ENCODE data around the gene LCE7A. TPM values are rescaled to one million over a fixed set of nuclear protein-coding genes. Genes with fewer than 3 reads are reported as not detected.

Gene LCE7A
- total RNA-seq (2021; fragmentation: NEBNext Ultra II Directional; extraction: Animal tissue kit (Norgen Biotek cat#: 25700)) = not detected
- long read RNA-seq = 0 reads

DNA sequence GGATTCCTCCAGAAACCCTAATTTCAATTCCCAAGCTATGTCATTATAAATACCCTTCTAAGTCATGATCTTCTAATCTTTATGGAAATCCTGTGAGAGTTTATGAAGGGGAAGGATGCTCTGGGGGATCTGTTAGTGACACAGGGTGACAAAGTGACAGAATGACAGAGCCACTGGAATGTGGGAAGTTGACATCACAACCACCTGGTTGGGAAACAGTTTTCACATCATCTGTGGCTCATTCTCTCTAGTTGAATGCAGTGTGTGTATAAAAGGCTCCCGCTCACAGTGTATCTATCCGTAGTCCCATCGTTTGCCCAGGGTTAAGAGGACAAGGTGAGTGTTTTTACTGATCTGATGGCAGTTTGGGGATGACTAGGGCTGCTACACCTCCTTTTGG, at the start of gene LCE7A:
Gene LCE7A, plus strand, starts transcription at position 301 of the 400 bp plus-strand sequence. CDS start 702 bp downstream, outside the sequence.
- TF ChIP-seq, protein P1, sequence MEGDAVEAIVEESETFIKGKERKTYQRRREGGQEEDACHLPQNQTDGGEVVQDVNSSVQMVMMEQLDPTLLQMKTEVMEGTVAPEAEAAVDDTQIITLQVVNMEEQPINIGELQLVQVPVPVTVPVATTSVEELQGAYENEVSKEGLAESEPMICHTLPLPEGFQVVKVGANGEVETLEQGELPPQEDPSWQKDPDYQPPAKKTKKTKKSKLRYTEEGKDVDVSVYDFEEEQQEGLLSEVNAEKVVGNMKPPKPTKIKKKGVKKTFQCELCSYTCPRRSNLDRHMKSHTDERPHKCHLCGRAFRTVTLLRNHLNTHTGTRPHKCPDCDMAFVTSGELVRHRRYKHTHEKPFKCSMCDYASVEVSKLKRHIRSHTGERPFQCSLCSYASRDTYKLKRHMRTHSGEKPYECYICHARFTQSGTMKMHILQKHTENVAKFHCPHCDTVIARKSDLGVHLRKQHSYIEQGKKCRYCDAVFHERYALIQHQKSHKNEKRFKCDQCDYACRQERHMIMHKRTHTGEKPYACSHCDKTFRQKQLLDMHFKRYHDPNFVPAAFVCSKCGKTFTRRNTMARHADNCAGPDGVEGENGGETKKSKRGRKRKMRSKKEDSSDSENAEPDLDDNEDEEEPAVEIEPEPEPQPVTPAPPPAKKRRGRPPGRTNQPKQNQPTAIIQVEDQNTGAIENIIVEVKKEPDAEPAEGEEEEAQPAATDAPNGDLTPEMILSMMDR (IDR thresholded peaks at IDR 0.05) = no peak
- no peak within 1 kb of the TSS for H3K27ac Mint-ChIP-seq
- no peak for DNase-seq
- H3K4me3 Mint-ChIP-seq = no peak within 1 kb of the TSS
- no peaks in the 10 kb centered on the region; the same call in 1 of the 2 replicates for H3K9me3 Mint-ChIP-seq
- H3K36me3 Mint-ChIP-seq (ENCODE audit: low read depth) = no peaks in the 10 kb centered on the region
- no peaks in the 10 kb centered on the region; the same call in 1 of the 2 replicates for H3K4me1 Mint-ChIP-seq (ENCODE audit: low read depth)
- H3K27me3 Mint-ChIP-seq (ENCODE audit: insufficient read depth) = peaks cover 7% of the 10 kb centered on the region; the same call in 1 of the 2 replicates

DNA sequence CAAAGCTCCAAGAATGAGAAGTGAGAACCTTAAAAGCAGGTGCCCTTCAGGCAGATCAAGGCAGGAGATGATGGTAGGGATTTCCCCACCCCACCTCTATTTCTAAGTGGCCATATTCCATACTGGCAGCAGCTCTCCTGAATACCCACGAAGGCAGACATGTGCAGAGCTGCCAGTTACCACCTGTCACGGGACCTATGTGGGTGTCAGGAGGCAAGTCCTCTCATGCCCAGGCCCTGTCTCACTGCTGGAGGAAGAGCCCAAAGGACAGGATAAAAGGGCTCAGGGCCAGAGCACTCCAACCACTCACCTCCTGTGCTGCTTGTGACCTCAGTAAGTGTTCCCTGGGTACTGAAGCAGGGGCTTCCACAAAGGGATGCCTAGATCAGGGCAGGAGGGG, 48.7 kb upstream of the LCE7A start:
- no peak overlapping the region for H3K4me3 Mint-ChIP-seq
- H3K4me1 Mint-ChIP-seq (ENCODE audit: low read depth) = no peaks in the 10 kb centered on the region
- no peaks in the 10 kb centered on the region; the same call in 1 of the 2 replicates for H3K9me3 Mint-ChIP-seq
- H3K27ac Mint-ChIP-seq = no peak overlapping the region
- DNase-seq = no peak
- TF ChIP-seq, protein P1 (IDR thresholded peaks at IDR 0.05) = no peak
- peaks cover 1% of the 10 kb centered on the region; the same call in 1 of the 2 replicates for H3K27me3 Mint-ChIP-seq (ENCODE audit: insufficient read depth)
- no peaks in the 10 kb centered on the region for H3K36me3 Mint-ChIP-seq (ENCODE audit: low read depth)

DNA sequence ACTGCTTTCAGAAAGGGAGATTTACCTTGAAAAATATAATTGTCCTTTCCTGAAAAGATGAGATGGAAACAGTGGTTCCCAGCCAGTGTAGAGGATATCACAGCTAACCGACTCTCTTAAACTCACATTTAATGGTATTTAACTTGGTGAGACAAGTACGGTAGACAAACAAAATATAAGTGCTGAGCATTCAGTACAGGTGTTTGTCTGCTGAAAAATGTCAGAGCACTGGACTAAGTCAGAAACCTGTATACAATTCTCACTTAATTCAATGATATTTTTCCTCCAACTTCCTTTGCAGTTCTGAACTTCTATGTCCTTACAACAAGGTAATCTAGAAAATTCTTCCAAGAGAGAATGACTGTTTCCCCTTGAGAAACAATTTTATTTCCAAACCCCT, 48.1 kb upstream of the LCE7A start, which contains the start of gene LCE1B:
Gene LCE1B, plus strand, starts transcription at position 301 of the 400 bp plus-strand sequence. CDS start 476 bp downstream, outside the sequence.
- no peaks in the 10 kb centered on the region; the same call in 1 of the 2 replicates for H3K9me3 Mint-ChIP-seq
- H3K4me3 Mint-ChIP-seq = no peak within 1 kb of the TSS

DNA sequence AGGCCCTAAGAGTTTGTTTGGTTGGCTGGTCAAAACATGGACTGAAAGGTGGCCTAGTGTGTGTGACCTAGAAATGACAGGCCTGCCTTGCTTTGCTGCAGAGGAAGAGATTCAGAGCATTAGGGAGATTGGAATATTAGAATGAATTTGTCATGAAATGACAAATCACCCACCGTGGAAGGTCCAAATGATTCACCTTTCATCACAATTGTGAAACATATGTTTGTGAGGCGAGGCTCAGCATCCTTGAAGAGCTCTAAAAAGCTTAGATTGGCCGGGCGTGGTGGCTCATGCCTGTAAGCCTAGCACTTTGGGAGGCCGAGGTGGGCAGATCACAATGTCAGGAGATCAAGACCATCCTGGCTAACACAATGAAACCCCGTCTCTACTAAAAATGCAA, 42.5 kb upstream of the LCE7A start:
- no peaks in the 10 kb centered on the region for H3K4me1 Mint-ChIP-seq (ENCODE audit: low read depth)
- H3K27ac Mint-ChIP-seq = no peak overlapping the region
- H3K9me3 Mint-ChIP-seq = peaks cover 14% of the 10 kb centered on the region
- no peak for DNase-seq
- no peaks in the 10 kb centered on the region for H3K36me3 Mint-ChIP-seq (ENCODE audit: low read depth)
- H3K4me3 Mint-ChIP-seq = no peak overlapping the region
- TF ChIP-seq, protein P1 (IDR thresholded peaks at IDR 0.05) = no peak
- H3K27me3 Mint-ChIP-seq (ENCODE audit: insufficient read depth) = peaks cover 5% of the 10 kb centered on the region

More for the DNA sequence above, 48.1 kb upstream of the LCE7A start, which contains the start of gene LCE1B:
- Mint-ChIP-seq H3K27ac (no peak within 1 kb of the TSS), H3K27me3 (ENCODE audit: insufficient read depth) (peaks cover 5% of the 10 kb centered on the region; the same call in 1 of the 2 replicates), H3K4me1 (ENCODE audit: low read depth) (no peaks in the 10 kb centered on the region), H3K36me3 (ENCODE audit: low read depth) (no peaks in the 10 kb centered on the region)
- TF ChIP-seq, protein P1 (IDR thresholded peaks at IDR 0.05) = no peak
- no peak for DNase-seq

GRCh38 chr1:152823294-152823693, 36.5 kb upstream of the LCE7A start:
- TF ChIP-seq, protein P1 (IDR thresholded peaks at IDR 0.05) = no peak
- H3K36me3 Mint-ChIP-seq (ENCODE audit: low read depth) = no peaks in the 10 kb centered on the region
- H3K9me3 Mint-ChIP-seq = peaks cover 20% of the 10 kb centered on the region
- no peak overlapping the region for H3K27ac Mint-ChIP-seq
- H3K27me3 Mint-ChIP-seq (ENCODE audit: insufficient read depth) = peaks cover 4% of the 10 kb centered on the region
- no peak overlapping the region for H3K4me3 Mint-ChIP-seq
- DNase-seq = no peak
- H3K4me1 Mint-ChIP-seq (ENCODE audit: low read depth) = no peaks in the 10 kb centered on the region
